Lung (tissue), 13 donors: Measurements from ENCODE around the gene RNF227. TPM values are rescaled to one million over a fixed set of nuclear protein-coding genes. Genes with fewer than 3 reads are reported as not detected.
A peak's percentile ranks its signal among the peaks of the same experiment; 100 is the strongest.
"Not testable (repeated sequence)": the region's sequence is repeated elsewhere in the genome, so short reads cannot be mapped to it uniquely, and the experiment has no call there.

Experiments
- ATAC-seq: fragments of 200-7000 bp; cut with Tn5 transposase; one replicate; pipeline ENCODE4 v1.9.1; 2020; ENCODE audit warnings: moderate number of reproducible peaks; ENCODE audit not compliant: insufficient read depth, low FRiP score
- DNase-seq, 3 donors: peaks; one replicate each; pipeline ENCODE4 v3.0.0-alpha.2; 2013 to 2017
- H3K27ac ChIP-seq, 2 donors: one replicate each; pipeline ENCODE4 v1.5.1; 2013; ENCODE audit warnings: mild to moderate bottlenecking in 2 of 2, moderate library complexity in 2 of 2, control low read depth in 1 of 2, inconsistent platforms in 1 of 2, low read depth in 1 of 2, low read length in 1 of 2
- H3K27me3 ChIP-seq, 3 donors: one replicate each; pipeline ENCODE4 v1.5.1; 2013; ENCODE audit warnings: low read length in 2 of 3; ENCODE audit not compliant: control insufficient read depth in 3 of 3, insufficient read depth in 3 of 3
- H3K36me3 ChIP-seq, 4 donors: one replicate each; pipeline ENCODE4 v1.5.1; 2013; ENCODE audit warnings: low read length in 4 of 4, mild to moderate bottlenecking in 1 of 4, moderate library complexity in 1 of 4; ENCODE audit not compliant: control insufficient read depth in 4 of 4, insufficient read depth in 4 of 4
- H3K4me1 ChIP-seq, 5 donors: one replicate each; pipeline ENCODE4 v1.5.1; 2013; ENCODE audit warnings: low read length in 5 of 5, mild to moderate bottlenecking in 2 of 5, moderate library complexity in 1 of 5; ENCODE audit not compliant: control insufficient read depth in 5 of 5, insufficient read depth in 5 of 5
- H3K4me3 ChIP-seq: one replicate; pipeline ENCODE4 v1.5.1; 2013; ENCODE audit warnings: mild to moderate bottlenecking, control low read depth, moderate library complexity
- H3K9ac ChIP-seq, 2 donors: one replicate each; pipeline ENCODE4 v1.5.1; 2013; ENCODE audit warnings: low read length in 2 of 2, control low read depth in 1 of 2; ENCODE audit not compliant: insufficient read depth in 1 of 2
- H3K9me3 ChIP-seq, 4 donors: one replicate each; pipeline ENCODE4 v1.5.1; 2013; ENCODE audit warnings: low read length in 3 of 4, mild to moderate bottlenecking in 1 of 4, moderate library complexity in 1 of 4; ENCODE audit not compliant: control insufficient read depth in 4 of 4, insufficient read depth in 3 of 4
- CTCF ChIP-seq: IDR thresholded peaks from 2 replicates; pipeline ENCODE4 v1.5.1; 2012; ENCODE audit warnings: mild to moderate bottlenecking; ENCODE audit errors: control extremely low read depth, extremely low read depth
- WGBS, 2 donors: extraction: QIAGEN DNeasy Blood & Tissue Kit; methylation state at CpG; one replicate each; pipeline ENCODE4 v1.1.7; 2013; 5-methylcytosine and 5-hydroxymethylcytosine counted together
- polyA plus RNA-seq, 2 donors: library from polyadenylated mRNA; stranded (reverse); fragments of 200-250 nt; gene quantifications; one replicate each; pipeline ENCODE4 v1.2.1, GENCODE V29; 2013
- small RNA-seq: library from RNA; depleted of rRNA; stranded (forward); fragments of <200 nt; gene quantifications from one replicate; pipeline ENCODE3, GENCODE V24; 2014; ENCODE audit warnings: low replicate concordance
- total RNA-seq, 2 donors: library from RNA; depleted of rRNA in 1 of 2; stranded (reverse); fragments of >200 nt in 1 of 2; gene quantifications; one replicate each; pipeline ENCODE4 v1.2.1, GENCODE V29; 2014 to 2021
- donor health status: control.
- donor health status: control.
- donor health status: Bipolar disorder and iron deficiency.
- donor health status: healthy.
- donor health status: DM: yes; HTN: yes; CAD: no.

Gene RNF227
- total and polyA plus RNA-seq, 4 donors = 4.1 to 8.0 (median 5.7) TPM

GRCh38 chr17:7867881-7868329 is 48.2 kb downstream of the RNF227 start:
- no peak for TF ChIP-seq CTCF
- Histone ChIP-seq H3K4me1 (peaks cover 0 to 3% (median 2%) of the 10 kb centered on the region in 5 donors), H3K4me3 (no peak overlapping the region), H3K27me3 (no peaks in the 10 kb centered on the region), H3K36me3 (peaks cover 0 to 20% (median 6%) of the 10 kb centered on the region in 4 donors), H3K9ac (no peak overlapping the region), H3K27ac (peak overlapping the region in 1 of 2 donors; percentile 11), H3K9me3 (no peaks in the 10 kb centered on the region)
- no peak for DNase-seq
- 32 to 60% methylated on average over 5 of the region's 5 CpGs for WGBS, 2 donors
- no peak for ATAC-seq

GRCh38 chr17:7864995-7865650 is 51.0 kb downstream of the RNF227 start:
- peaks cover 0 to 4% (median 3%) of the 10 kb centered on the region in 5 donors for H3K4me1 ChIP-seq
- no peaks in the 10 kb centered on the region for H3K9me3 ChIP-seq
- no peak for ATAC-seq
- 93 to 94% methylated on average over 5 of the region's 5 CpGs for WGBS, 2 donors
- H3K27me3 ChIP-seq = no peaks in the 10 kb centered on the region
- DNase-seq = no peak
- H3K36me3 ChIP-seq = peaks cover 0 to 30% (median 6%) of the 10 kb centered on the region in 4 donors
- TF ChIP-seq CTCF = no peak
- no peak overlapping the region for H3K9ac ChIP-seq
- H3K27ac ChIP-seq = no peak overlapping the region
- no peak overlapping the region for H3K4me3 ChIP-seq

GRCh38 chr17:7864384-7864783 is 51.7 kb downstream of the RNF227 start:
- not testable (repeated sequence) for H3K27ac ChIP-seq, DNase-seq, H3K4me1 ChIP-seq, H3K4me3 ChIP-seq, H3K27me3 ChIP-seq, ATAC-seq, H3K9ac ChIP-seq, H3K9me3 ChIP-seq
- H3K36me3 ChIP-seq = peaks cover 0 to 31% (median 6%) of the 10 kb centered on the region in 4 donors
- WGBS, 2 donors = 74 to 81% methylated on average over 5 of the region's 5 CpGs

Small RNA genes lying within 50 kb of the gene (small RNA-seq; reads per million reads assigned to genes)
- gene SCARNA21 = 123 reads per million, percentile 98 among the genes with 10 or more reads in this experiment

Other genes starting within 250 kb of the RNF227 start
- 10 to 100 TPM; 29.4 to 57.0 TPM for gene TP53, start 228.8 kb downstream of the RNF227 start, total RNA-seq
- 10 to 100 TPM; 22.3 to 25.6 TPM for gene TP53, start 228.8 kb downstream of the RNF227 start, polyA plus RNA-seq
- 10 to 100 TPM; 10.5 to 17.3 TPM for gene WRAP53, start 227.8 kb downstream of the RNF227 start, total RNA-seq
- 10 to 100 TPM in 1 of 2 donors, 1 to 10 TPM in 1; 9.6 to 12.5 TPM for gene WRAP53, start 227.8 kb downstream of the RNF227 start, polyA plus RNA-seq
- gene EFNB3, start 211.1 kb downstream of the RNF227 start, total RNA-seq = 1 to 10 TPM; 4.1 to 4.9 TPM
- under 1 TPM; 0.87 TPM for gene EFNB3, start 211.1 kb downstream of the RNF227 start, polyA plus RNA-seq
- gene DNAH2, start 198.5 kb downstream of the RNF227 start, total RNA-seq = 10 to 100 TPM; 12.5 to 14.0 TPM
- 1 to 10 TPM; 1.5 to 2.7 TPM for gene DNAH2, start 198.5 kb downstream of the RNF227 start, polyA plus RNA-seq
- 10 to 100 TPM; 21.0 to 52.9 TPM for gene KDM6B, start 82.1 kb downstream of the RNF227 start, total RNA-seq
- gene KDM6B, start 82.1 kb downstream of the RNF227 start, polyA plus RNA-seq = 10 to 100 TPM; 30.2 to 38.9 TPM
- gene TMEM88, start 61.2 kb downstream of the RNF227 start, total RNA-seq = 10 to 100 TPM in 1 of 2 donors, 1 to 10 TPM in 1; 6.3 to 11.2 TPM
- gene TMEM88, start 61.2 kb downstream of the RNF227 start, polyA plus RNA-seq = 10 to 100 TPM; 11.5 to 19.6 TPM
- gene NAA38, start 58.7 kb downstream of the RNF227 start, total RNA-seq = 10 to 100 TPM; 58.2 to 85.3 TPM
- gene NAA38, start 58.7 kb downstream of the RNF227 start, polyA plus RNA-seq = 100 to 1,000 TPM; 120 to 239 TPM
- gene CYB5D1, start 58.3 kb downstream of the RNF227 start, total RNA-seq = 10 to 100 TPM; 17.9 to 21.6 TPM
- 10 to 100 TPM in 1 of 2 donors, 1 to 10 TPM in 1; 5.5 to 10.1 TPM for gene CYB5D1, start 58.3 kb downstream of the RNF227 start, polyA plus RNA-seq
- gene CHD3, start 27.5 kb downstream of the RNF227 start, total RNA-seq = 100 to 1,000 TPM in 1 of 2 donors, 10 to 100 TPM in 1; 83.0 to 112 TPM
- 10 to 100 TPM; 60.9 to 69.9 TPM for gene CHD3, start 27.5 kb downstream of the RNF227 start, polyA plus RNA-seq
- 1 to 10 TPM; 1.3 to 5.8 TPM for gene KCNAB3, start 13.6 kb upstream of the RNF227 start, total RNA-seq
- 1 to 10 TPM; 2.6 to 3.9 TPM for gene KCNAB3, start 13.6 kb upstream of the RNF227 start, polyA plus RNA-seq
- 100 to 1,000 TPM in 1 of 2 donors, 10 to 100 TPM in 1; 58.9 to 158 TPM for gene TRAPPC1, start 15.7 kb upstream of the RNF227 start, total RNA-seq
- gene TRAPPC1, start 15.7 kb upstream of the RNF227 start, polyA plus RNA-seq = 100 to 1,000 TPM; 172 to 213 TPM
- 10 to 100 TPM; 60.2 to 72.0 TPM for gene CNTROB, start 15.9 kb upstream of the RNF227 start, total RNA-seq
- gene CNTROB, start 15.9 kb upstream of the RNF227 start, polyA plus RNA-seq = 10 to 100 TPM; 42.7 to 74.1 TPM
- 1 to 10 TPM in 1 of 2 donors, under 1 TPM in 1; 0.20 to 1.8 TPM for gene GUCY2D, start 86.3 kb upstream of the RNF227 start, total RNA-seq
- gene GUCY2D, start 86.3 kb upstream of the RNF227 start, polyA plus RNA-seq = under 1 TPM; 0.27 to 0.51 TPM
- 100 to 1,000 TPM in 1 of 2 donors, 1 to 10 TPM in 1; 3.4 to 135 TPM for gene ALOX15B, start 122.8 kb upstream of the RNF227 start, total RNA-seq
- gene ALOX15B, start 122.8 kb upstream of the RNF227 start, polyA plus RNA-seq = 10 to 100 TPM; 64.9 to 82.7 TPM
- gene ALOX12B, start 171.4 kb upstream of the RNF227 start, total RNA-seq = under 1 TPM; 0.46 to 0.48 TPM
- gene ALOX12B, start 171.4 kb upstream of the RNF227 start, polyA plus RNA-seq = under 1 TPM in 1 of 2 donors, not detected in 1; 0.06 TPM
- under 1 TPM in 1 of 2 donors, not detected in 1; 0.12 TPM for gene ALOXE3, start 202.2 kb upstream of the RNF227 start, total RNA-seq
- gene ALOXE3, start 202.2 kb upstream of the RNF227 start, polyA plus RNA-seq = under 1 TPM; 0.28 to 0.68 TPM
- gene HES7, start 207.8 kb upstream of the RNF227 start, total RNA-seq = under 1 TPM in 1 of 2 donors, not detected in 1; 0.55 TPM
- under 1 TPM; 0.22 to 0.28 TPM for gene HES7, start 207.8 kb upstream of the RNF227 start, polyA plus RNA-seq
- 100 to 1,000 TPM; 132 to 238 TPM for gene PER1, start 236.1 kb upstream of the RNF227 start, total RNA-seq
- 100 to 1,000 TPM in 1 of 2 donors, 10 to 100 TPM in 1; 93.5 to 126 TPM for gene PER1, start 236.1 kb upstream of the RNF227 start, polyA plus RNA-seq
- 10 to 100 TPM; 33.9 to 76.2 TPM for gene VAMP2, start 246.7 kb upstream of the RNF227 start, total RNA-seq
- gene VAMP2, start 246.7 kb upstream of the RNF227 start, polyA plus RNA-seq = 10 to 100 TPM; 45.4 to 46.2 TPM